GM12874 (cell line): ENCODE data around the gene APPBP2.

Source experiments
- CTCF ChIP-seq: IDR thresholded peaks from 2 replicates; pipeline ENCODE4 v1.5.1; 2011; ENCODE audit warnings: low read depth, mild to moderate bottlenecking, control low read depth, low read length, moderate library complexity; ENCODE audit not compliant: insufficient read depth

Gene APPBP2

GRCh38 chr17:60443713-60444112, 82.3 kb downstream of the APPBP2 start:
- TF ChIP-seq CTCF, result no peak

GRCh38 chr17:60442271-60443173, 83.5 kb downstream of the APPBP2 start:
- TF ChIP-seq CTCF, result no peak

- TF ChIP-seq CTCF, result no peak
Measured at GRCh38 chr17:60439501-60439900, 86.5 kb downstream of the APPBP2 start.

GRCh38 chr17:60436676-60437075, 89.4 kb downstream of the APPBP2 start:
- no peak for TF ChIP-seq CTCF

GRCh38 chr17:60435244-60436167, 90.5 kb downstream of the APPBP2 start:
- TF ChIP-seq CTCF, result peak; percentile 79

GRCh38 chr17:60426596-60426995, 99.4 kb downstream of the APPBP2 start:
- no peak for TF ChIP-seq CTCF

- TF ChIP-seq CTCF, result no peak
Measured at GRCh38 chr17:60425626-60426025, 100.4 kb downstream of the APPBP2 start.
